Testis (tissue), 3 donors: ENCODE data around the gene STAP1. TPM values are rescaled to one million over a fixed set of nuclear protein-coding genes. Genes with fewer than 3 reads are reported as not detected.

Experiments used
- DNase-seq: peaks from one replicate; pipeline ENCODE4 v3.0.0-alpha.2; 2019
- H3K27ac ChIP-seq, 2 donors: fragments of 200-600 bp; sonication (generic); one replicate each; pipeline ENCODE4 v1.5.1; 2019
- H3K27me3 ChIP-seq: fragments of 200-600 bp; sonication (generic); one replicate; pipeline ENCODE4 v1.5.1; 2019
- H3K36me3 ChIP-seq: fragments of 200-600 bp; sonication (generic); one replicate; pipeline ENCODE4 v1.5.1; 2017; ENCODE audit warnings: low read depth; ENCODE audit errors: missing control alignments
- H3K4me1 ChIP-seq: fragments of 200-600 bp; sonication (generic); one replicate; pipeline ENCODE4 v1.5.1; 2019
- H3K4me3 ChIP-seq, 2 donors: fragments of 200-600 bp; sonication (generic); one replicate each; pipeline ENCODE4 v1.5.1; 2017 to 2019
- H3K9me3 ChIP-seq: fragments of 200-600 bp; sonication (generic); one replicate; pipeline ENCODE4 v1.5.1; 2017
- CTCF ChIP-seq, 3 experiments: fragments of 450-650 bp in 2 of 3; fragments of 200-600 bp in 1 of 3; sonication (generic) in 1 of 3; IDR thresholded peaks; one replicate each; pipeline ENCODE4 v1.5.1; 2016 to 2019; ENCODE audit warnings: antibody characterized with exemption in 3 of 3, mild to moderate bottlenecking in 2 of 3, moderate library complexity in 1 of 3
- POLR2A ChIP-seq: fragments of 450-650 bp; IDR thresholded peaks from one replicate; pipeline ENCODE4 v1.6.1; 2017; ENCODE audit warnings: antibody characterized with exemption, mild to moderate bottlenecking, moderate library complexity
- WGBS, 2 donors: methylation state at CpG; one replicate each; pipeline ENCODE4 v1.1.5; 2018; 5-methylcytosine and 5-hydroxymethylcytosine counted together
- intact Hi-C: fragments of 100-400 bp; cut with DNase I; formaldehyde crosslinking; loops from one replicate; pipeline ENCODE4 v1.15.1; 2023; ENCODE audit warnings: low total_unique reads
- polyA plus RNA-seq: library from polyadenylated mRNA; stranded (reverse); fragments of 350-450 nt; fragmentation: Illumina TruSeq; extraction: RNeasy Lipid Tissue Mini Kit (QIAGEN cat#74804); gene quantifications from one replicate; pipeline ENCODE4 v1.2.3, GENCODE V29; 2014; ENCODE audit warnings: low read depth, low replicate concordance; ENCODE audit not compliant: insufficient read depth
- total RNA-seq, 2 donors: library from RNA; depleted of rRNA; stranded (reverse); fragments of >200 nt; gene quantifications; one replicate each; pipeline ENCODE4 v1.2.3, GENCODE V29; 2016

STAP1 gene
- total and polyA plus RNA-seq, 3 donors from 2014 or later: 0.93 to 3.0 (median 2.7) TPM

GRCh38 chr4:67570537-67570936 is 12.0 kb downstream of the STAP1 start:
- H3K9me3 ChIP-seq: no peaks in the 10 kb centered on the region
- H3K27ac ChIP-seq: no peak overlapping the region
- no peaks in the 10 kb centered on the region for H3K36me3 ChIP-seq
- H3K4me1 ChIP-seq: no peaks in the 10 kb centered on the region
- H3K27me3 ChIP-seq: no peaks in the 10 kb centered on the region
- no peak for DNase-seq
- TF ChIP-seq CTCF (IDR thresholded peaks at IDR 0.05) (no peak), POLR2A (no peak)
- no peak overlapping the region for H3K4me3 ChIP-seq
- intact Hi-C loops: no loop called here
- 90 to 96% methylated on average over 1 of the region's 1 CpG for WGBS, 2 donors

- Histone ChIP-seq H3K27ac (no peak overlapping the region), H3K4me1 (no peaks in the 10 kb centered on the region), H3K9me3 (no peaks in the 10 kb centered on the region), H3K36me3 (no peaks in the 10 kb centered on the region), H3K27me3 (no peaks in the 10 kb centered on the region), H3K4me3 (no peak overlapping the region)
- 47 to 75% methylated on average over 1 of the region's 1 CpG for WGBS, 2 donors
- intact Hi-C loops: no loop called here
- no peak for DNase-seq
- TF ChIP-seq POLR2A: no peak
- TF ChIP-seq CTCF (IDR thresholded peaks at IDR 0.05): no peak
Observed at GRCh38 chr4:67571975-67572374, 13.4 kb downstream of the STAP1 start.

GRCh38 chr4:67573193-67573592 is 14.7 kb downstream of the STAP1 start:
- Histone ChIP-seq H3K36me3 (no peaks in the 10 kb centered on the region), H3K27me3 (no peaks in the 10 kb centered on the region), H3K4me1 (no peaks in the 10 kb centered on the region), H3K9me3 (no peaks in the 10 kb centered on the region), H3K27ac (no peak overlapping the region), H3K4me3 (no peak overlapping the region)
- TF ChIP-seq POLR2A: no peak
- TF ChIP-seq CTCF (IDR thresholded peaks at IDR 0.05): no peak
- DNase-seq: no peak
- intact Hi-C loops: no loop called here

- H3K27me3 ChIP-seq: no peaks in the 10 kb centered on the region
- intact Hi-C loops: no loop called here
- no peaks in the 10 kb centered on the region for H3K36me3 ChIP-seq
- no peaks in the 10 kb centered on the region for H3K9me3 ChIP-seq
- no peaks in the 10 kb centered on the region for H3K4me1 ChIP-seq
- TF ChIP-seq CTCF (IDR thresholded peaks at IDR 0.05) (no peak), POLR2A (no peak)
- no peak overlapping the region for H3K4me3 ChIP-seq
- WGBS, 2 donors: 24 to 25% methylated on average over 13 of the region's 13 CpGs
- no peak overlapping the region for H3K27ac ChIP-seq
- DNase-seq: no peak
Observed at GRCh38 chr4:67575232-67576058, 16.9 kb downstream of the STAP1 start.

- Histone ChIP-seq H3K27me3 (no peaks in the 10 kb centered on the region), H3K36me3 (no peaks in the 10 kb centered on the region)
Observed at GRCh38 chr4:67576059-67576466, 17.5 kb downstream of the STAP1 start.

More at GRCh38 chr4:67576059-67576466, 17.5 kb downstream of the STAP1 start:
- Histone ChIP-seq H3K4me1 (no peaks in the 10 kb centered on the region), H3K9me3 (no peaks in the 10 kb centered on the region), H3K4me3 (no peak overlapping the region), H3K27ac (no peak overlapping the region)
- intact Hi-C loops: no loop called here
- 55 to 68% methylated on average over 4 of the region's 4 CpGs for WGBS, 2 donors
- DNase-seq: no peak
- TF ChIP-seq POLR2A (no peak), CTCF (IDR thresholded peaks at IDR 0.05) (no peak)
